Ramos (cell line): ENCODE measurements around the gene ANKRD66.
"Not testable (repeated sequence)": the region's sequence is repeated elsewhere in the genome, so short reads cannot be mapped to it uniquely, and the experiment has no call there.

Experiments
- in situ Hi-C: fragments of 300-500 bp; cut with MboI; formaldehyde crosslinking; loops from one replicate; pipeline ENCODE4 v1.14.3; 2022; ENCODE audit warnings: low sequenced_read_pairs; ENCODE audit not compliant: unreplicated experiment

ANKRD66 gene

GRCh38 chr6:46746696-46747095, at the start of gene ANKRD66:
ANKRD66 (plus strand) TSS chr6:46746933; CDS start chr6:46751949, 5,016 bp downstream.
- in situ Hi-C loops, result no loop called here

GRCh38 chr6:46699970-46700369, 46.8 kb upstream of the ANKRD66 start:
- in situ Hi-C loops, result no loop called here

GRCh38 chr6:46704562-46704961, 42.2 kb upstream of the ANKRD66 start:
- in situ Hi-C loops, result no loop called here

- in situ Hi-C loops, result no loop called here
These were observed 40.3 kb upstream of the ANKRD66 start for GRCh38 chr6:46706464-46706863.

- in situ Hi-C loops, result no loop called here
These were observed 35.2 kb upstream of the ANKRD66 start for GRCh38 chr6:46711491-46711890.

- in situ Hi-C loops, result no loop called here
These were observed 31.6 kb upstream of the ANKRD66 start for GRCh38 chr6:46715141-46715540.

GRCh38 chr6:46719099-46719498, 27.6 kb upstream of the ANKRD66 start:
- in situ Hi-C loops, result no loop called here

GRCh38 chr6:46720401-46720800, 26.3 kb upstream of the ANKRD66 start:
- in situ Hi-C loops, result no loop called here

- in situ Hi-C loops, result no loop called here
These were observed 16.9 kb upstream of the ANKRD66 start for GRCh38 chr6:46729787-46730326.

GRCh38 chr6:46730921-46731461, 15.7 kb upstream of the ANKRD66 start:
- in situ Hi-C loops, result no loop called here

- in situ Hi-C loops, result no loop called here
These were observed 13.4 kb upstream of the ANKRD66 start for GRCh38 chr6:46733341-46733801.

GRCh38 chr6:46734867-46735719, 11.6 kb upstream of the ANKRD66 start, which contains the start of gene PLA2G7:
PLA2G7 (minus strand) TSS chr6:46735375; CDS start chr6:46722891, 12,484 bp downstream.
- in situ Hi-C loops, result no loop called here

- in situ Hi-C loops, result no loop called here
These were observed 11.1 kb upstream of the ANKRD66 start for GRCh38 chr6:46735720-46736031.

- in situ Hi-C loops, result no loop called here
These were observed 9.8 kb upstream of the ANKRD66 start for GRCh38 chr6:46736906-46737305.

- in situ Hi-C loops, result no loop called here
These were observed 5.3 kb upstream of the ANKRD66 start for GRCh38 chr6:46741482-46741881.

GRCh38 chr6:46741910-46742309, 4.8 kb upstream of the ANKRD66 start:
- in situ Hi-C loops, result no loop called here

- in situ Hi-C loops, result no loop called here
These were observed 3.1 kb upstream of the ANKRD66 start for GRCh38 chr6:46743425-46744158.

GRCh38 chr6:46744159-46744725, 2.5 kb upstream of the ANKRD66 start:
- in situ Hi-C loops, result not testable (repeated sequence)

- in situ Hi-C loops, result no loop called here
These were observed 760 bp upstream of the ANKRD66 start for GRCh38 chr6:46745973-46746372.

- in situ Hi-C loops, result no loop called here
These were observed 2.3 kb downstream of the ANKRD66 start for GRCh38 chr6:46748940-46749503.
